HepG2 (cell line): Measurements from ENCODE around the gene SORL1-AS1.

Experiments
- AGO2 ChIP-seq: fragments of 200-400 bp; formaldehyde crosslinking; optimal IDR thresholded peaks from 2 replicates; pipeline ENCODE3; 2017; ENCODE audit warnings: mild to moderate bottlenecking, low read depth, low read length, moderate library complexity
- ARNT2 ChIP-seq: sonication (generic); formaldehyde crosslinking; IDR thresholded peaks from 2 replicates; pipeline ENCODE4 v1.8.0; 2022; ENCODE audit warnings: mild to moderate bottlenecking, low read depth, missing genetic modification reagents, moderate library complexity
- GABPB1 ChIP-seq: IDR thresholded peaks from 2 replicates; pipeline ENCODE4 v1.6.1; 2016; ENCODE audit warnings: mild to moderate bottlenecking, missing genetic modification reagents, moderate library complexity, missing compliant biosample characterization
- GTF2F1 ChIP-seq: fragments of 150-350 bp; IDR thresholded peaks from 2 replicates; pipeline ENCODE4 v1.6.1; 2014; ENCODE audit warnings: low read length
- HDAC2 ChIP-seq: sonication (generic); formaldehyde crosslinking; IDR thresholded peaks from 2 replicates; pipeline ENCODE4 v1.4.0; 2020; ENCODE audit warnings: missing genetic modification reagents
- MXD4 ChIP-seq: IDR thresholded peaks from 2 replicates; pipeline ENCODE4 v1.6.1; 2016; ENCODE audit warnings: mild to moderate bottlenecking, missing biosample characterization, missing genetic modification reagents
- MYPOP ChIP-seq: sonication (generic); formaldehyde crosslinking; IDR thresholded peaks from 2 replicates; pipeline ENCODE4 v1.8.1; 2023; ENCODE audit warnings: mild to moderate bottlenecking, moderate library complexity, missing genetic modification reagents
- SMYD3 ChIP-seq: sonication (generic); formaldehyde crosslinking; IDR thresholded peaks from 2 replicates; pipeline ENCODE4 v1.8.1; 2023; ENCODE audit warnings: mild to moderate bottlenecking, missing genetic modification reagents
- THAP7 ChIP-seq: sonication (generic); formaldehyde crosslinking; IDR thresholded peaks from 2 replicates; pipeline ENCODE4 v1.8.1; 2023; ENCODE audit warnings: mild to moderate bottlenecking, missing genetic modification reagents
- ZBTB37 ChIP-seq: sonication (generic); formaldehyde crosslinking; IDR thresholded peaks from 2 replicates; pipeline ENCODE4 v1.4.0; 2020; ENCODE audit warnings: mild to moderate bottlenecking, missing genetic modification reagents
- ZBTB46 ChIP-seq: sonication (generic); formaldehyde crosslinking; IDR thresholded peaks from 2 replicates; pipeline ENCODE4 v1.4.0; 2020; ENCODE audit warnings: mild to moderate bottlenecking, missing genetic modification reagents, borderline replicate concordance
- ZFAT ChIP-seq: sonication (generic); formaldehyde crosslinking; conservative IDR thresholded peaks from 2 replicates; pipeline ENCODE4 v1.8.1; 2023; ENCODE audit warnings: missing genetic modification reagents, inconsistent platforms
- ZNF274 ChIP-seq: sonication (generic); formaldehyde crosslinking; IDR thresholded peaks from 2 replicates; pipeline ENCODE4 v1.5.1; 2020; ENCODE audit warnings: mild to moderate bottlenecking, missing genetic modification reagents
- ZNF335 ChIP-seq: sonication (generic); formaldehyde crosslinking; IDR thresholded peaks from 2 replicates; pipeline ENCODE4 v1.4.0; 2020; ENCODE audit warnings: missing genetic modification reagents
- ZNF879 ChIP-seq: sonication (generic); formaldehyde crosslinking; IDR thresholded peaks from 2 replicates; pipeline ENCODE4 v1.8.1; 2023; ENCODE audit warnings: missing genetic modification reagents
- ZNF883 ChIP-seq: sonication (generic); formaldehyde crosslinking; IDR thresholded peaks from 2 replicates; pipeline ENCODE4 v1.5.1; 2020; ENCODE audit warnings: mild to moderate bottlenecking, missing genetic modification reagents; ENCODE audit errors: not compliant biosample characterization
- TF ChIP-seq, protein P1 (sequence below): sonication (generic); formaldehyde crosslinking; IDR thresholded peaks from 2 replicates; pipeline ENCODE4 v1.8.0; 2022; ENCODE audit warnings: missing genetic modification reagents, mild to moderate bottlenecking, borderline replicate concordance
- TF ChIP-seq, protein P2 (sequence below): sonication (generic); formaldehyde crosslinking; IDR thresholded peaks from 2 replicates; pipeline ENCODE4 v1.4.0; 2020; ENCODE audit warnings: low read depth, missing genetic modification reagents
- TF ChIP-seq, protein P3 (sequence below): sonication (generic); formaldehyde crosslinking; IDR thresholded peaks from 2 replicates; pipeline ENCODE4 v1.8.1; 2023; ENCODE audit warnings: mild to moderate bottlenecking, missing genetic modification reagents, borderline replicate concordance

SORL1-AS1 gene

DNA sequence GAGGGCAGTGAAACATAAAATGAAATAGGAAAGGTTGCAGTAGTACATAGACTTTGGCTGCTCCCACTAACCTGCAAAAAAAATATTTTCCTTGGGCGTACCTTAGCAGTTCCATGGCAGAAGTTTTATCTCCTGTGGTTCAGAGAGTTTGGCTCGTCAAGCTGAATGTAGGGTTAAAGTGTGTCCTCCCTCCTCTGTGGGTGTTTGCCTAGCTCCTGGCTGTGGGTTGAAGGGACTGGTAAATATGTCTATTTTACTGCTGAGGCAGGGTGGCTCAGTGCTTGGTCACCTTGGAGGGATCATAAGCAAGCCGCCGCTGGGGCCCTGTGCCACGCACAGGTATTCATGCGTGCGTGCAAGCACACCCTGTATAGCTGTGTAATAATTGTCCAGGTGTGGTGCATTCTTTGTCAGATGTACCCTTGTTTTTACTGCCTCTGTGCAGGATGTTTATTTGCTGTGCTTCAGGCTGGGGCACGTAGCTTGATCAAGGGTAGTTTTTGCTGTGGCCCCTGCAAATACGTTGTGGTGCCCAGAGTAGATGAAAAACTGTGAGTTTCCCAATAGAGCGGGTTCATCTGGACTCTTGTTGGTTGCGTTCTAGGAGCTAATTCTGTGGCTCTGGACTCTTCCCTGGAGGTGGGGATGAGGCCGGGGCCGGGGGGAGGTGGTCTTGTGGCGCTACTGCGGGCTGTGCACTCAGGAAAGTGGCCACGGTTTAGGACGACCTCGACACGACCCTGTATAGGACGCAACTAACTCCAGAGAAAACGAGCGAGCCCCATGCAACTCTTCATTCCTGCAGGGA is 1.4 kb downstream of the SORL1-AS1 start (continued):
- TF ChIP-seq, protein P1, sequence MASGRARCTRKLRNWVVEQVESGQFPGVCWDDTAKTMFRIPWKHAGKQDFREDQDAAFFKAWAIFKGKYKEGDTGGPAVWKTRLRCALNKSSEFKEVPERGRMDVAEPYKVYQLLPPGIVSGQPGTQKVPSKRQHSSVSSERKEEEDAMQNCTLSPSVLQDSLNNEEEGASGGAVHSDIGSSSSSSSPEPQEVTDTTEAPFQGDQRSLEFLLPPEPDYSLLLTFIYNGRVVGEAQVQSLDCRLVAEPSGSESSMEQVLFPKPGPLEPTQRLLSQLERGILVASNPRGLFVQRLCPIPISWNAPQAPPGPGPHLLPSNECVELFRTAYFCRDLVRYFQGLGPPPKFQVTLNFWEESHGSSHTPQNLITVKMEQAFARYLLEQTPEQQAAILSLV: no peak
- no peak for TF ChIP-seq ZBTB46 (CRISPR knock-in tag)
- no peak for TF ChIP-seq ZBTB37 (CRISPR knock-in tag)
- TF ChIP-seq, protein P2, sequence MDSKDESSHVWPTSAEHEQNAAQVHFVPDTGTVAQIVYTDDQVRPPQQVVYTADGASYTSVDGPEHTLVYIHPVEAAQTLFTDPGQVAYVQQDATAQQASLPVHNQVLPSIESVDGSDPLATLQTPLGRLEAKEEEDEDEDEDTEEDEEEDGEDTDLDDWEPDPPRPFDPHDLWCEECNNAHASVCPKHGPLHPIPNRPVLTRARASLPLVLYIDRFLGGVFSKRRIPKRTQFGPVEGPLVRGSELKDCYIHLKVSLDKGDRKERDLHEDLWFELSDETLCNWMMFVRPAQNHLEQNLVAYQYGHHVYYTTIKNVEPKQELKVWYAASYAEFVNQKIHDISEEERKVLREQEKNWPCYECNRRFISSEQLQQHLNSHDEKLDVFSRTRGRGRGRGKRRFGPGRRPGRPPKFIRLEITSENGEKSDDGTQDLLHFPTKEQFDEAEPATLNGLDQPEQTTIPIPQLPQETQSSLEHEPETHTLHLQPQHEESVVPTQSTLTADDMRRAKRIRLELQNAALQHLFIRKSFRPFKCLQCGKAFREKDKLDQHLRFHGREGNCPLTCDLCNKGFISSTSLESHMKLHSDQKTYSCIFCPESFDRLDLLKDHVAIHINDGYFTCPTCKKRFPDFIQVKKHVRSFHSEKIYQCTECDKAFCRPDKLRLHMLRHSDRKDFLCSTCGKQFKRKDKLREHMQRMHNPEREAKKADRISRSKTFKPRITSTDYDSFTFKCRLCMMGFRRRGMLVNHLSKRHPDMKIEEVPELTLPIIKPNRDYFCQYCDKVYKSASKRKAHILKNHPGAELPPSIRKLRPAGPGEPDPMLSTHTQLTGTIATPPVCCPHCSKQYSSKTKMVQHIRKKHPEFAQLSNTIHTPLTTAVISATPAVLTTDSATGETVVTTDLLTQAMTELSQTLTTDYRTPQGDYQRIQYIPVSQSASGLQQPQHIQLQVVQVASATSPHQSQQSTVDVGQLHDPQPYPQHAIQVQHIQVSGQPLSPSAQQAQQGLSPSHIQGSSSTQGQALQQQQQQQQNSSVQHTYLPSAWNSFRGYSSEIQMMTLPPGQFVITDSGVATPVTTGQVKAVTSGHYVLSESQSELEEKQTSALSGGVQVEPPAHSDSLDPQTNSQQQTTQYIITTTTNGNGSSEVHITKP: no peak; the same call in 1 of the 2 replicates
- TF ChIP-seq, protein P3, sequence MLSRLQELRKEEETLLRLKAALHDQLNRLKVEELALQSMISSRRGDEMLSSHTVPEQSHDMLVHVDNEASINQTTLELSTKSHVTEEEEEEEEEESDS (CRISPR knock-in tag): no peak
- no peak for TF ChIP-seq ZFAT (CRISPR knock-in tag)
- TF ChIP-seq HDAC2 (CRISPR knock-in tag): peak; percentile 43; the same call in 1 of the 2 replicates
- no peak for TF ChIP-seq GABPB1 (CRISPR knock-in tag)
- TF ChIP-seq MYPOP: no peak
- no peak for TF ChIP-seq AGO2
- no peak for TF ChIP-seq ZNF335
- TF ChIP-seq GTF2F1: no peak
- TF ChIP-seq THAP7 (CRISPR knock-in tag): no peak
- no peak; the same call in 1 of the 2 replicates for TF ChIP-seq MXD4
- no peak for TF ChIP-seq SMYD3 (CRISPR knock-in tag)
- no peak for TF ChIP-seq ZNF883 (CRISPR knock-in tag)
- no peak for TF ChIP-seq ZNF274
- no peak for TF ChIP-seq ZNF879 (CRISPR knock-in tag)
- TF ChIP-seq ARNT2 (CRISPR knock-in tag): no peak
